MM.1S (cell line): ENCODE data around the gene RAD9B.
"Not testable (repeated sequence)": the region's sequence is repeated elsewhere in the genome, so short reads cannot be mapped to it uniquely, and the experiment has no call there.

ENCODE experiments used
- DNase-seq: peaks from one replicate; pipeline ENCODE4 v3.0.0-alpha.2; 2015
- H2AFZ ChIP-seq: fragments of 300-600 bp; sonication (generic); 2 replicates; pipeline ENCODE4 v1.6.0; 2016; ENCODE audit warnings: antibody characterized with exemption, low read length
- H3F3A ChIP-seq: fragments of 300-600 bp; sonication (generic); 2 replicates; pipeline ENCODE4 v1.6.1; 2016; ENCODE audit warnings: mild to moderate bottlenecking, antibody characterized with exemption, low read length, moderate library complexity, mixed read lengths; ENCODE audit not compliant: insufficient read depth
- H3K27ac ChIP-seq: fragments of 300-600 bp; sonication (generic); 2 replicates; pipeline ENCODE4 v1.5.1; 2016; ENCODE audit warnings: mild to moderate bottlenecking, low read length
- H3K27me3 ChIP-seq: fragments of 300-600 bp; sonication (generic); replicated peaks from 2 replicates; pipeline ENCODE4 v1.6.0; 2016; ENCODE audit warnings: low read length; ENCODE audit not compliant: insufficient read depth
- H3K36me3 ChIP-seq: fragments of 300-600 bp; sonication (generic); replicated peaks from 2 replicates; pipeline ENCODE4 v1.6.1; 2016; ENCODE audit warnings: mild to moderate bottlenecking, low read length, mixed read lengths; ENCODE audit not compliant: insufficient read depth
- H3K4me1 ChIP-seq: fragments of 300-600 bp; sonication (generic); 2 replicates; pipeline ENCODE4 v1.6.1; 2016; ENCODE audit warnings: low read length, mixed read lengths
- H3K4me2 ChIP-seq: fragments of 300-600 bp; sonication (generic); 2 replicates; pipeline ENCODE4 v1.6.0; 2016; ENCODE audit warnings: low read depth, low read length
- H3K4me3 ChIP-seq: fragments of 300-600 bp; sonication (generic); 2 replicates; pipeline ENCODE4 v1.5.1; 2016; ENCODE audit warnings: low read length, mixed read lengths
- H3K79me2 ChIP-seq: fragments of 300-600 bp; sonication (generic); 2 replicates; pipeline ENCODE4 v1.6.1; 2016; ENCODE audit warnings: mixed run types, low read length, mixed read lengths
- H3K9ac ChIP-seq: fragments of 300-600 bp; sonication (generic); 2 replicates; pipeline ENCODE4 v1.6.1; 2016; ENCODE audit warnings: low read length, mixed read lengths
- H3K9me2 ChIP-seq: fragments of 300-600 bp; sonication (generic); replicated peaks from 2 replicates; pipeline ENCODE4 v1.6.1; 2016; ENCODE audit warnings: mild to moderate bottlenecking, low read length, mixed read lengths; ENCODE audit not compliant: insufficient read depth
- H3K9me3 ChIP-seq: fragments of 300-600 bp; sonication (generic); replicated peaks from 2 replicates; pipeline ENCODE4 v1.6.1; 2016; ENCODE audit warnings: mild to moderate bottlenecking, low read length, mixed read lengths; ENCODE audit not compliant: insufficient read depth
- H4K20me1 ChIP-seq: fragments of 300-600 bp; sonication (generic); 2 replicates; pipeline ENCODE4 v1.6.1; 2016; ENCODE audit warnings: mild to moderate bottlenecking, low read length, moderate library complexity, mixed read lengths; ENCODE audit not compliant: insufficient read depth
- EZH2 ChIP-seq: fragments of 300-600 bp; sonication (generic); optimal IDR thresholded peaks from 2 replicates; pipeline ENCODE3; 2017; ENCODE audit warnings: low read depth, mild to moderate bottlenecking, antibody characterized with exemption, low read length, mixed read lengths
- EZH2phosphoT487 ChIP-seq: fragments of 300-600 bp; sonication (generic); IDR thresholded peaks from 2 replicates; pipeline ENCODE4 v1.6.1; 2018; ENCODE audit warnings: antibody characterized with exemption, low read length
- TF ChIP-seq, protein P1 (sequence below): fragments of 300-600 bp; sonication (generic); IDR thresholded peaks from 2 replicates; pipeline ENCODE4 v1.5.1; 2016; ENCODE audit warnings: antibody characterized with exemption, low read length, mixed read lengths

RAD9B gene

DNA sequence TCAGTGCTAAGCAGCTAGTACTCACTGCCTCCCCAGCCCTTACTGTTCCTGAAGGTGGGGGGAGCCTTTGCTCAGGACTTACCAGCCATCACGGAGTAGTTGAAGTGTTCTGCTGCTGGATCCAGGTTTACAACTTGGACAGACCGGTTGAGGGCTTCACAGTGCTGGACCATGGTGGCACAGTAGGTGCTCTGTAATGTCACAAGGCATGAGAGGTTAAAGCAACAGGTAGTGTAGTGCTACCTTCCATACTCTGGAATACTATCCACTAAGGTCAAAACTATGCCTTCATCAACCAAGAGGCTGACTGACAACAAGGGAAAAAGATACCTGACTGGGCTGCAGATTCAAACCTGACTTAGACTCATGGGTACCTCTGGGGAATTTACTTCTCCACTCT lies 37.1 kb upstream of the RAD9B start:
- no peaks in the 10 kb centered on the region for H3K36me3 ChIP-seq
- no peak overlapping the region for H3K27ac ChIP-seq
- H3K9me2 ChIP-seq: no peaks in the 10 kb centered on the region
- no peak overlapping the region for H2AFZ ChIP-seq
- no peak overlapping the region for H3K9ac ChIP-seq
- TF ChIP-seq, protein P1, sequence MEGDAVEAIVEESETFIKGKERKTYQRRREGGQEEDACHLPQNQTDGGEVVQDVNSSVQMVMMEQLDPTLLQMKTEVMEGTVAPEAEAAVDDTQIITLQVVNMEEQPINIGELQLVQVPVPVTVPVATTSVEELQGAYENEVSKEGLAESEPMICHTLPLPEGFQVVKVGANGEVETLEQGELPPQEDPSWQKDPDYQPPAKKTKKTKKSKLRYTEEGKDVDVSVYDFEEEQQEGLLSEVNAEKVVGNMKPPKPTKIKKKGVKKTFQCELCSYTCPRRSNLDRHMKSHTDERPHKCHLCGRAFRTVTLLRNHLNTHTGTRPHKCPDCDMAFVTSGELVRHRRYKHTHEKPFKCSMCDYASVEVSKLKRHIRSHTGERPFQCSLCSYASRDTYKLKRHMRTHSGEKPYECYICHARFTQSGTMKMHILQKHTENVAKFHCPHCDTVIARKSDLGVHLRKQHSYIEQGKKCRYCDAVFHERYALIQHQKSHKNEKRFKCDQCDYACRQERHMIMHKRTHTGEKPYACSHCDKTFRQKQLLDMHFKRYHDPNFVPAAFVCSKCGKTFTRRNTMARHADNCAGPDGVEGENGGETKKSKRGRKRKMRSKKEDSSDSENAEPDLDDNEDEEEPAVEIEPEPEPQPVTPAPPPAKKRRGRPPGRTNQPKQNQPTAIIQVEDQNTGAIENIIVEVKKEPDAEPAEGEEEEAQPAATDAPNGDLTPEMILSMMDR: no peak
- TF ChIP-seq EZH2phosphoT487 (no peak), EZH2 (no peak)
- H3K27me3 ChIP-seq: no peaks in the 10 kb centered on the region
- no peaks in the 10 kb centered on the region for H3K9me3 ChIP-seq
- H3F3A ChIP-seq: peaks cover 3% of the 10 kb centered on the region; the same call in 1 of the 2 replicates
- H3K79me2 ChIP-seq: peaks cover 18% of the 10 kb centered on the region
- DNase-seq: no peak
- 0 out of 2 replicates have a peak, but pooled peaks cover 3% of the 10 kb centered on the region for H3K4me1 ChIP-seq
- no peak overlapping the region for H3K4me3 ChIP-seq
- no peak overlapping the region for H3K4me2 ChIP-seq
- no peaks in the 10 kb centered on the region for H4K20me1 ChIP-seq

DNA sequence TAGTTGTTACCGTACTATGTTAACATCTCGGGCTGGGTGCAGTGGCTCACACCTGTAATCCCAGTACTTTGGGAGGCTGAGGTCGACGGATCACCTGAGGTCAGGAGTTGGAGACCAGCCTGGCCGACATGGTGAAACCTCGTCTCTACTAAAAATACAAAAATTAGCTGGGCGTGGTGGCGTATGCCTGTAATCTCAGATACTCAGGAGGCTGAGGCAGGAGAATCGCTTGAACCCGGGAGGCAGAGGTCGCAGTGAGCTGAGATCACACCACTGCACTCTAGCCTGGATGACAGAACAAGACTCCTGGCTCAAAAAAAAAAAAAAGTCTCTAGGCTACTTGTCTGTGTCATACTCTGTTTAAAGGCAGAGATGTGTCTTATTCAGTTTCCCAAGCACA lies 36.4 kb upstream of the RAD9B start:
- H2AFZ ChIP-seq, H3F3A ChIP-seq, H3K9me2 ChIP-seq, H3K4me2 ChIP-seq, H3K9me3 ChIP-seq, H3K36me3 ChIP-seq, H3K27me3 ChIP-seq, DNase-seq, H4K20me1 ChIP-seq, H3K4me3 ChIP-seq, H3K9ac ChIP-seq, H3K27ac ChIP-seq, H3K4me1 ChIP-seq: not testable (repeated sequence)
- peaks cover 18% of the 10 kb centered on the region for H3K79me2 ChIP-seq

DNA sequence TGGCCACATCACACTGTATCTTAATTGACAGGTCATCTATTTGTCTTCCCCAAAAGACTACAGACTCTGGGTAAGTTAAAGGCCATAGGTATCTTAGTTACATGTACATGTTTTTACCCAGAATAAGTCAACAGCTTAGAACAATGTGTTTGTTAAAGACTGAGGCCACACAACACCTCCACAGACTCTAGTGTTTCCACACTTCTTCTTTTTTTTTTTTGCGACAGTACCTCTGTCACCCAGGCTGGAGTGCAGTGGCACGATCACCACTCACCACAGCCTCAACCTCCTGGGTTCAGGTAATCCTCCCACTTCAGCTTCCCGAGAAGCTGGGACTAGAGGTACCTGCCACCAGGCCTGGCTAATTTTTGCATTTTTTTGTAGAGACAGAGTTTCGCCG lies 35.3 kb upstream of the RAD9B start:
- peak overlapping the region; percentile 70 for H3K4me2 ChIP-seq
- TF ChIP-seq EZH2 (no peak), EZH2phosphoT487 (no peak)
- TF ChIP-seq, protein P1: no peak
- 0 out of 2 replicates have a peak, but pooled peaks cover 3% of the 10 kb centered on the region for H3K4me1 ChIP-seq
- H3K36me3 ChIP-seq: no peaks in the 10 kb centered on the region
- peaks cover 3% of the 10 kb centered on the region; the same call in 1 of the 2 replicates for H3F3A ChIP-seq
- H3K4me3 ChIP-seq: no peak overlapping the region
- H3K27ac ChIP-seq: no peak overlapping the region
- peaks cover 18% of the 10 kb centered on the region for H3K79me2 ChIP-seq
- H2AFZ ChIP-seq: no peak overlapping the region
- no peaks in the 10 kb centered on the region for H4K20me1 ChIP-seq
- DNase-seq: no peak
- H3K9me2 ChIP-seq: no peaks in the 10 kb centered on the region
- no peaks in the 10 kb centered on the region for H3K9me3 ChIP-seq
- no peak overlapping the region; the same call in 1 of the 2 replicates for H3K9ac ChIP-seq
- H3K27me3 ChIP-seq: no peaks in the 10 kb centered on the region

DNA sequence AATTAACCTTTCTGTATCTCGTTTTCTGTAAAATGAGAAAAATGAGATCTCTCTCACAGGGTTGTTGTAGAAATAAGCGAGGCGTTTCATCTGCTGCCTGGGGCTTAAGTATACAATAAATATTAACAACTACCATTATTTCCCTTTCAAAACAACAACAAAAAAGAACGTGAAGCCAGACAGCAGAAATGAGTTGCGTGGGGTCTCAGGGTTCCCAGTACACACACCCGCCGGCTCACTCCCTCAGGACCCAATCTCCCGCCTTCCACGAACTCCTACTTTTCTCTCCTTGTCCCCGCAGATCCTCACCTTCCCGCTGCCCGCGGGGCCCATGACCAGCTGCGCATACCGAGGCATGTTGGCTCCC lies 34.3 kb upstream of the RAD9B start:
- peaks cover 18% of the 10 kb centered on the region for H3K79me2 ChIP-seq
- TF ChIP-seq, protein P1: no peak

More for the DNA sequence above, 34.3 kb upstream of the RAD9B start:
- peak overlapping the region; percentile 92; the same call in 1 of the 2 replicates for H3K27ac ChIP-seq
- peak overlapping the region; percentile 69 for H3K4me3 ChIP-seq
- H3K9me3 ChIP-seq: no peaks in the 10 kb centered on the region
- H3K4me2 ChIP-seq: peak overlapping the region; percentile 70
- peak overlapping the region; percentile 77 for H2AFZ ChIP-seq
- no peak for DNase-seq
- no peaks in the 10 kb centered on the region for H3K27me3 ChIP-seq
- H4K20me1 ChIP-seq: no peaks in the 10 kb centered on the region
- peaks cover 3% of the 10 kb centered on the region; the same call in 1 of the 2 replicates for H3F3A ChIP-seq
- 0 out of 2 replicates have a peak, but pooled peaks cover 3% of the 10 kb centered on the region for H3K4me1 ChIP-seq
- no peaks in the 10 kb centered on the region for H3K36me3 ChIP-seq
- peak overlapping the region; percentile 73 for H3K9ac ChIP-seq
- no peaks in the 10 kb centered on the region for H3K9me2 ChIP-seq
